G401 (cell line): ENCODE data around the gene PCDHGA5. TPM values are rescaled to one million over a fixed set of nuclear protein-coding genes. Genes with fewer than 3 reads are reported as not detected.
"Not testable (repeated sequence)": the region's sequence is repeated elsewhere in the genome, so short reads cannot be mapped to it uniquely, and the experiment has no call there.

Source experiments
- DNase-seq: peaks from one replicate; pipeline ENCODE4 v3.0.0-alpha.2; 2015; ENCODE audit warnings: low spot score
- in situ Hi-C: cut with HindIII; loops from 2 replicates; pipeline ENCODE4 v1.10.0; 2016; ENCODE audit warnings: low sequenced_read_pairs, mixed read lengths
- total RNA-seq: library from RNA; depleted of rRNA; stranded (reverse); fragments of >200 nt; shearing (Covaris generic); gene quantifications from 2 replicates; pipeline ENCODE4 v1.2.3, GENCODE V29; 2014

Gene PCDHGA5
- total RNA-seq, 1 experiment from 2014 or later, result 0.24 TPM

GRCh38 chr5:141382469-141383294 is 18.7 kb downstream of the PCDHGA5 start, which contains the start of gene PCDHGA7:
Gene PCDHGA7 (plus strand): TSS chr5:141382742. CDS start chr5:141382900, 158 bp downstream.
- no peak for DNase-seq
- in situ Hi-C loops, result no loop called here

- in situ Hi-C loops, result no loop called here
- no peak for DNase-seq
Measured at GRCh38 chr5:141383345-141383744, 19.4 kb downstream of the PCDHGA5 start.

GRCh38 chr5:141384471-141385267 is 20.7 kb downstream of the PCDHGA5 start:
- no peak for DNase-seq
- in situ Hi-C loops, result no loop called here

- in situ Hi-C loops, DNase-seq: not testable (repeated sequence)
Measured at GRCh38 chr5:141387557-141388311, 23.8 kb downstream of the PCDHGA5 start, which contains the start of gene PCDHGB4. Gene PCDHGB4 (plus strand): TSS chr5:141387698. CDS start chr5:141387885, 187 bp downstream.

- DNase-seq, result no peak
- in situ Hi-C loops, result no loop called here
Measured at GRCh38 chr5:141388661-141389060, 24.7 kb downstream of the PCDHGA5 start.

- in situ Hi-C loops, result no loop called here
- DNase-seq, result no peak
Measured at GRCh38 chr5:141389153-141390042, 25.4 kb downstream of the PCDHGA5 start.

- no peak for DNase-seq
- in situ Hi-C loops, result no loop called here
Measured at GRCh38 chr5:141392429-141393198, 28.7 kb downstream of the PCDHGA5 start, which contains the start of gene PCDHGA8. Gene PCDHGA8 (plus strand): TSS chr5:141392633. CDS start chr5:141392814, 181 bp downstream.

- in situ Hi-C loops, result no loop called here
- DNase-seq, result no peak
Measured at GRCh38 chr5:141393267-141393666, 29.3 kb downstream of the PCDHGA5 start.

GRCh38 chr5:141394401-141395187 is 30.6 kb downstream of the PCDHGA5 start:
- DNase-seq, in situ Hi-C loops: not testable (repeated sequence)

GRCh38 chr5:141397756-141398551 is 34.0 kb downstream of the PCDHGA5 start, which contains the start of gene PCDHGB5:
Gene PCDHGB5 (plus strand): TSS chr5:141397947. CDS start chr5:141398128, 181 bp downstream.
- peak; percentile 5 for DNase-seq
- in situ Hi-C loops, result not testable (repeated sequence)

- no peak for DNase-seq
- in situ Hi-C loops, result no loop called here
Measured at GRCh38 chr5:141398608-141399007, 34.6 kb downstream of the PCDHGA5 start.

GRCh38 chr5:141399555-141400258 is 35.7 kb downstream of the PCDHGA5 start:
- in situ Hi-C loops, result no loop called here
- no peak for DNase-seq

- peak; percentile 37 for DNase-seq
- in situ Hi-C loops, result no loop called here
Measured at GRCh38 chr5:141402553-141403243, 38.7 kb downstream of the PCDHGA5 start, which contains the start of gene PCDHGA9. Gene PCDHGA9 (plus strand): TSS chr5:141402778. CDS start chr5:141402953, 175 bp downstream.

GRCh38 chr5:141403387-141403786 is 39.4 kb downstream of the PCDHGA5 start:
- in situ Hi-C loops, result no loop called here
- no peak for DNase-seq
